GM13976 (cell line): Measurements from ENCODE around the gene SLC40A1.

Experiments
- DNase-seq: peaks from one replicate; pipeline ENCODE4 v3.0.0; 2012; ENCODE audit warnings: low spot score
- in situ Hi-C: fragments of 300-500 bp; cut with MboI; formaldehyde crosslinking; loops from one replicate; pipeline ENCODE4 v1.12.0; 2022; ENCODE audit warnings: low sequenced_read_pairs, mixed read lengths, inconsistent platforms; ENCODE audit not compliant: unreplicated experiment
- TF ChIP-seq, protein P1 (sequence below): IDR thresholded peaks from 2 replicates; pipeline ENCODE4 v1.5.1; 2012; ENCODE audit warnings: borderline replicate concordance, mild to moderate bottlenecking; ENCODE audit not compliant: insufficient read depth; ENCODE audit errors: extremely low read depth, missing control alignments, control extremely low read depth

Gene SLC40A1

DNA sequence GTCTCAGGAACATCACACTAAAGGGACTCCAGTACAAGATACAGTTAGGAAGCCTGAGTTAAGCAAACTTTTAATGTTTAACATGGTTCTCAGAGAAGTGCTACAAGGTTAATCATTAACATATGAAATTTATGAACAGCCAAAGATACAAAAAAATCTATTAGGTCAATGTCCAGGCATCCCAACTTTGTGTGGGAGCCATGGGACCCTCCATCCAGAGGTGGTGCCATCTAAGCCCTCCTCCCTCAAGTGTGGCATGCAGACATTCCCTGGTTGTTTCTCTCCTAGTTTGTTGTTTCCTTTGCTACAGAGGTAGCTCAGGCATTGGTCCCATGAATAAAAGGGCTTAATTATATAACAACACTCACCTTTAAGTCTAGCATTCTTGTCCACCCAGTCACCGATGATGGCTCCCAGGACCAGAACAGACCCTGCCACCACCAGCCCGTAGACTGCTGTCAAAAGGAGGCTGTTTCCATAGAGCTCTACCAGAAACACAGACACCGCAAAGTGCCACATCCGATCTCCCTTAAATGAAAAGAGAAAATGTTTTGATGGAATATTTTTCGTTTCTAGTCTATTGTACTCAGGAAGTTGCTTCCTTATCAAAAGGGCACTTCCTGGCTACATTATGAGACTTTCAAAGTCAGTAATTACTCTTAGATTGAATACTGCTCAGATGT lies 5.7 kb downstream of the SLC40A1 start:
- TF ChIP-seq, protein P1, sequence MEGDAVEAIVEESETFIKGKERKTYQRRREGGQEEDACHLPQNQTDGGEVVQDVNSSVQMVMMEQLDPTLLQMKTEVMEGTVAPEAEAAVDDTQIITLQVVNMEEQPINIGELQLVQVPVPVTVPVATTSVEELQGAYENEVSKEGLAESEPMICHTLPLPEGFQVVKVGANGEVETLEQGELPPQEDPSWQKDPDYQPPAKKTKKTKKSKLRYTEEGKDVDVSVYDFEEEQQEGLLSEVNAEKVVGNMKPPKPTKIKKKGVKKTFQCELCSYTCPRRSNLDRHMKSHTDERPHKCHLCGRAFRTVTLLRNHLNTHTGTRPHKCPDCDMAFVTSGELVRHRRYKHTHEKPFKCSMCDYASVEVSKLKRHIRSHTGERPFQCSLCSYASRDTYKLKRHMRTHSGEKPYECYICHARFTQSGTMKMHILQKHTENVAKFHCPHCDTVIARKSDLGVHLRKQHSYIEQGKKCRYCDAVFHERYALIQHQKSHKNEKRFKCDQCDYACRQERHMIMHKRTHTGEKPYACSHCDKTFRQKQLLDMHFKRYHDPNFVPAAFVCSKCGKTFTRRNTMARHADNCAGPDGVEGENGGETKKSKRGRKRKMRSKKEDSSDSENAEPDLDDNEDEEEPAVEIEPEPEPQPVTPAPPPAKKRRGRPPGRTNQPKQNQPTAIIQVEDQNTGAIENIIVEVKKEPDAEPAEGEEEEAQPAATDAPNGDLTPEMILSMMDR = no peak
- in situ Hi-C loops = no loop called here
- DNase-seq = no peak

DNA sequence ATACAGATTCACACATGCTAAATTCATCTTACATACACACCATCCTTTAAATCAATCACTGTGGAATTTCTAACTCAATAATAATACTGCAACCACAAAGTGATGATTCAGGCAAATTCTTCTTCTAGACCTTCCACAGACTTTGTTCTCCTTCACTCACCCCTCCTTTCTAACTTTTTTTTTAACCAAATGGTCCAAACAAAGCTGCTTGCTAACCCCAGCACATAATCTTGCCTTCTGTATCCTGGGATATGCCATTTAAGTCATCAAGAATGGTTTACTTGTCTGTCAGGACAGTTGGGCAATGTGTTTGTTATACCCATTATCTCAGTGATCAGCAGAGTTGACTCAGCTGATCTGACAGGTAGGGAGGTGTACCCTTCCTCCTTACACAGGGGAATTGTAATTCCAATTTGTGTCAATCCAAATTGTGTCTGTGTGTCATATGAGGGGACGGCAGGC lies 10.0 kb downstream of the SLC40A1 start:
- in situ Hi-C loops = no loop called here

DNA sequence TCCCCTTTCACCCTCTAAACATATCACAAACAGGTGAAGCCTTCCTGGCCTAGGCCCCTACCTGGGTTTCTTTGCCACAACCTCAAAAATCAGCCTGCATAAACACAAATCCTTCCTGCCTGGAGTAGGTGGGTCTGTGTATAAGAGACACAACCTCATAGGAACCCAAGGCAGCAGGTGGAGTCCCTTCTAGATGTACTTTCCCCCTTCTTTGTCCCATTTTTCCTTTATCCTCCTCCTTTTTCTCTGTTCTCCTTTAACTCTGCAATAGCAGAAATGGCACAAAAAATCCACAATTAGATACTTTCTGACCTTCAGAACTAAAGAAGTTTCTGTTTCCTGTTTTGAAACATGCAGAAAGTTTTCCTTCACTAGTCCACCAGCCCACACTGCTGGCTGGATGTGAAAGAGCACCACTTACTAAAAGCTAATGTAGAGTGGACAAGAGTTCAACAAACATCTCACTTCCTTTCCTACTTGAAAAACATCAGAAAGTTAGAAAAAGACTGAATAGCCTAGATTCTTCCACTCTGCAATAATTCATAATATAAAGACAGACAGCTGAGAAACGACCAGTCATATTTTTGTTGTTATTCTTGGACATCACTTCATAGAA lies 11.2 kb downstream of the SLC40A1 start:
- TF ChIP-seq, protein P1 = no peak
- DNase-seq = no peak
- in situ Hi-C loops = no loop called here

More for the DNA sequence above, 10.0 kb downstream of the SLC40A1 start:
- no peak for DNase-seq
- TF ChIP-seq, protein P1 = no peak

DNA sequence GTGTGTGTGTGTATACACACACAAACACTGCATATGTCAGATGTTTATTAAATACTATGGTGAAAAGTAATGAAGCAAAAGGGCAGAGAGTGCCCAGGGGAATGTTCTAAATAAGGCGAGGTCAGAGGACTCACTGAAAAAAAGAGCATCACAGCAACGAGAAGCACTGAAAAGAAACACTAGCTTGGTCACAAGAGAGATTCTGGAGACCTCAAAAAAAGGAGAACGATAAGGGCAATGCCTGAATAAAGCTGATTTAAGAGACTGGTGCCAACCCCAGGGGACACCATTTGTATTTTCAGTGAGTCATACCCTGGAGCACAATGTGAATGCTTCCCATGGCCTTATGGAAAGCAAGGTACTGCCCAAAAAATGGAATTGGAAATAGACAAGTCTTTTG lies 14.5 kb downstream of the SLC40A1 start:
- no peak for DNase-seq

DNA sequence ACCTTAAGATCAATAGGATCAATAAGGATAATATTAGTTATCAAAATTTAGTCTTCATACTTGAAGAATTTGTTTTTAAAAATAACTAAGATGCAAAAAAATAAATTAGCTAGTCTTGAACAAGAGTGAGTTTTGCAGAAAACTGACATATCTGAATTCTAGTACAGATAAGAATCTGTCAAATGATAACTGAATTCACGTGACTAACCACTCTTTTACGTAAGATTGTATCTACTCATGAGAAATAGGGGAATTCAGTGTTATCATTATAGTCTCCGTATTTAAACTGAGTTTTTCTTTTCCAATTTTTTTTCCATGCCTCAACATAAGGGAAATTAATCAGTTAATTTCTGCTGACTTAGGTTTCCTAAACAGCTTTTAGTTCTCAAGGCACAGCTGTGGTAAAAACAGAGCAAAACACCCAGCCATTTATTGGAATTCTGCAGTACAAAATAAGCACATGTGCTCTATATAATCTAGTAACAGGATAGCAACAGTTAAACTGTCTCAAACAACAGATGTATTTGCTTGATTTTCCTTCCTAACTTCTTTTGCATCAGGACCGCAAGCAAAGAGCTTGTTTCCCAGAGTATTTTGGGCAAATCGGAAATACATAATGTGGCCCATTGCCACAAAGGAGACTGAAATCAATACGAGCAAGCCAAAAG lies 19.1 kb downstream of the SLC40A1 start:
- DNase-seq = no peak
- TF ChIP-seq, protein P1 = no peak
- in situ Hi-C loops = no loop called here

More for the DNA sequence above, 14.5 kb downstream of the SLC40A1 start:
- in situ Hi-C loops = no loop called here
- TF ChIP-seq, protein P1 = no peak

DNA sequence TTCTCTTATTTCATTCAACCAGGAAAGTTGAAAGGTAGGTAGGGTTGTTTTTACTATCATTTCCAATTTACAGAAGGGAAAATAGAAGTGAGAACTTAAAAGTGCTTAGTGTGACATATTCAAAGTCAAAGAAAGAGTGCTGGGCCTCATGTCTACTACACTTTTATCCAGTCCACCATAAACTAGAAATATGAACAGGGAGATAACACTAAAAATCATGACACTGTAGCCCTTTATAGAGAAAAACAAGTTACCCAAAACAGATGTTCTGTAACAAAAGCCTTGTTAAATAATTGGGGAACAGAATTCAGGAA lies 20.4 kb downstream of the SLC40A1 start:
- no peak for DNase-seq
- TF ChIP-seq, protein P1 = no peak
- in situ Hi-C loops = no loop called here
